GM12801 (cell line): Measurements from ENCODE around the gene ADPRHL1.

Source experiments
- TF ChIP-seq, protein P1 (sequence below): IDR thresholded peaks from one replicate; pipeline ENCODE4 v1.5.1; 2011; ENCODE audit warnings: control low read depth; ENCODE audit not compliant: insufficient read length; ENCODE audit errors: extremely low read depth

The ADPRHL1 gene

DNA sequence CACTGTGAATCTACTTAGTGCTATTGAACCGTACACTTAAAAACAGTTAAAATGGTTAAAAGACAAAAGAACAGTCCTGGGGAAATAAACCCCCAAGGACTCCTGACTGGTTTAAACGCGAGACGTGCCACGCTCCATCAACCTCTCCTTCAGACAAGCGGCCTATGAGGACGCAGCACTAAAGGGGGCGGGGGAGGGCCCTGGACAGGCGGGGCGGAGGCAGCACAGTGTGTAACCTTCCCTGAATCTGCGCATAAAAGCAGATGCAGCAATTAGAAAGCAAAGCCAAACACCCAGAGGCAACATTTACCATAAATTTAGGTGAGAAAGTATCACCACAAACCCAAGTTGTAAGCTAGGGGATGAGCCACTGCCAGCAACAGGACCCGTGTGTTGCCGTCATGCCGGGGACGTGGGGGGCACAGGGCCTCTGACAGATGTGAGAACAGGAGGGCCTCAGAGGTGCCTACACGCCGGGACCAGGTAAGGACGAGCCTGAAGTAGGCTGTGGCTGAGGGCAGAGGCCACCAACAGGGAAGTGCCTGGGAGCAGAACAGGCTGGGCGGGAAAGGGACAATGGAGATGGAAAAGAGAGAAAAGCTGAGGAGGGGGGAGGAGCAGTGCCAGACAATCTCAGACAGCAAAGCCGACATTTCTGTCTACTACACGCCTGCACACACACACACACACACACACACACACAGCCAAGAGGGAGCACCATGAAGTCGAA is 15.3 kb upstream of the ADPRHL1 start:
- TF ChIP-seq, protein P1, sequence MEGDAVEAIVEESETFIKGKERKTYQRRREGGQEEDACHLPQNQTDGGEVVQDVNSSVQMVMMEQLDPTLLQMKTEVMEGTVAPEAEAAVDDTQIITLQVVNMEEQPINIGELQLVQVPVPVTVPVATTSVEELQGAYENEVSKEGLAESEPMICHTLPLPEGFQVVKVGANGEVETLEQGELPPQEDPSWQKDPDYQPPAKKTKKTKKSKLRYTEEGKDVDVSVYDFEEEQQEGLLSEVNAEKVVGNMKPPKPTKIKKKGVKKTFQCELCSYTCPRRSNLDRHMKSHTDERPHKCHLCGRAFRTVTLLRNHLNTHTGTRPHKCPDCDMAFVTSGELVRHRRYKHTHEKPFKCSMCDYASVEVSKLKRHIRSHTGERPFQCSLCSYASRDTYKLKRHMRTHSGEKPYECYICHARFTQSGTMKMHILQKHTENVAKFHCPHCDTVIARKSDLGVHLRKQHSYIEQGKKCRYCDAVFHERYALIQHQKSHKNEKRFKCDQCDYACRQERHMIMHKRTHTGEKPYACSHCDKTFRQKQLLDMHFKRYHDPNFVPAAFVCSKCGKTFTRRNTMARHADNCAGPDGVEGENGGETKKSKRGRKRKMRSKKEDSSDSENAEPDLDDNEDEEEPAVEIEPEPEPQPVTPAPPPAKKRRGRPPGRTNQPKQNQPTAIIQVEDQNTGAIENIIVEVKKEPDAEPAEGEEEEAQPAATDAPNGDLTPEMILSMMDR, result no peak

GRCh38 chr13:113468029-113468428 is 14.7 kb upstream of the ADPRHL1 start:
- TF ChIP-seq, protein P1, result no peak

- TF ChIP-seq, protein P1, result no peak
Observed at GRCh38 chr13:113466383-113466782, 13.1 kb upstream of the ADPRHL1 start.

- TF ChIP-seq, protein P1, result no peak
Observed at GRCh38 chr13:113465300-113465699, 12.0 kb upstream of the ADPRHL1 start.

DNA sequence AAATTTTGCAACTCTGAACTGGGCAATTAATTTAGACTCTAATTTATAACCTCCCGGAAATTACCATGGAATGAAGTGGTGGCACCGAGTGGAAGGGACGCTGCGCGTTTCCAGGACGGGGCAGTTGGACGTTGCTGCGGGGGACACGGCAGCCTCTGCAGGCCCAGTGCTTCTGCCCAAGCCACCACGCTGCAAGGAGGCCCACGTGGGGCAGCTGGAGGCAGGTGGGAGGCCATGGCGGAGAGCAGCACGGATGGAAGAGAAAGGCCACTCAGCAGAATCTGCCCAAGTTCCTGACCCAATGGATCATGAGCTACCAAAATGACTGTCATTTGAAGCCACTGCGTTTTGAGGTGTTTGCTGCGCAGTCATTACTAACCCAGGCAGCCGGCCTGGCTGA is 11.2 kb upstream of the ADPRHL1 start:
- TF ChIP-seq, protein P1, result no peak

- TF ChIP-seq, protein P1, result no peak
Observed at GRCh38 chr13:113461022-113461751, 7.9 kb upstream of the ADPRHL1 start.

DNA sequence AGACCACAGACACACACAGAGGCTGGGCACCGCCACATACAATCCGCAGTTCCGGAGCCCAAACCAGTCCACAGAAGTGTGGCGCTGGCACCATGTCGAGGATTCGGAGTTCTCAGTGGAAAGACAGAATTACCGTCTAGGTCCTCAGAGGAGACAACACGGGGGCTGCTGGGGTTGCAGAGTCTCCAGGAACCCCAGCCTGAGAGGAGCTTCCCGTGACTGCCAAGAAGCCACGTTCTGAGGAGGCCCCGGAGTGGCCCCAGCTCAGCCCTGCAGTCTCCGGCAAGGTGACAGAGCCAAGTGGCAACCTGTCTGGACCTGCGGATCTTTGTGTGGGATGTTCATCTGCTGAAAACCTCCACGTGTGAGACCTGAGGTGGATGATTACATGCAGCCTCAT is 7.3 kb upstream of the ADPRHL1 start:
- TF ChIP-seq, protein P1, result no peak
